Heart right ventricle (tissue), 16 donors: ENCODE results near the gene RAPGEF3. TPM values are rescaled to one million over a fixed set of nuclear protein-coding genes. Genes with fewer than 3 reads are reported as not detected.

Experiments
- ATAC-seq, 8 donors: fragments of 200-7000 bp; cut with Tn5 transposase; one replicate each; pipeline ENCODE4 v1.9.1; 2020; ENCODE audit warnings: mild to moderate bottlenecking in 8 of 8, moderate library complexity in 8 of 8, moderate number of reproducible peaks in 1 of 8
- DNase-seq, 2 donors: peaks; one replicate each; pipeline ENCODE4 v3.0.0-alpha.2; 2020
- H3K27ac ChIP-seq, 10 donors: fragments of 200-600 bp; sonication (generic) in 2 of 10; one replicate each; pipeline versions ENCODE4 v1.5.0 to v1.8.0; 2020 to 2022; ENCODE audit warnings: mild to moderate bottlenecking in 3 of 10
- H3K27me3 ChIP-seq, 7 donors: fragments of 200-600 bp; one replicate each; pipeline ENCODE4 v1.8.0; 2021 to 2022; ENCODE audit warnings: mild to moderate bottlenecking in 2 of 7
- H3K36me3 ChIP-seq, 9 donors: fragments of 200-600 bp; sonication (generic) in 1 of 9; one replicate each; pipeline versions ENCODE4 v1.5.0 to v1.8.0; 2020 to 2022; ENCODE audit warnings: mild to moderate bottlenecking in 2 of 9
- H3K4me1 ChIP-seq, 9 donors: fragments of 200-600 bp; sonication (generic) in 1 of 9; one replicate each; pipeline versions ENCODE4 v1.5.0 to v1.8.0; 2020 to 2022; ENCODE audit warnings: mild to moderate bottlenecking in 4 of 9
- H3K4me3 ChIP-seq, 10 donors: fragments of 200-600 bp; sonication (generic) in 2 of 10; one replicate each; pipeline versions ENCODE4 v1.5.0 to v1.8.0; 2020 to 2022; ENCODE audit warnings: mild to moderate bottlenecking in 7 of 10, moderate library complexity in 2 of 10
- H3K9me3 ChIP-seq, 11 donors: fragments of 200-600 bp in 10 of 11; sonication (generic) in 2 of 11; one replicate each; pipeline versions ENCODE4 v1.5.0 to v1.8.0; 2013 to 2022; ENCODE audit warnings: mild to moderate bottlenecking in 2 of 11, control low read depth in 1 of 11, moderate library complexity in 1 of 11
- WGBS, 2 donors: extraction: QIAGEN DNeasy Blood & Tissue Kit; methylation state at CpG; one replicate each; pipeline ENCODE4 v1.1.7; 2013; ENCODE audit warnings: inconsistent platforms in 1 of 2; 5-methylcytosine and 5-hydroxymethylcytosine counted together
- intact Hi-C, 10 donors: fragments of 100-400 bp; cut with DNase I; formaldehyde crosslinking; loops; one replicate each; pipeline versions ENCODE4 v1.11.1 to v1.14.2; 2022
- polyA plus RNA-seq, 2 donors: library from polyadenylated mRNA; stranded (reverse); fragments of 200-250 nt; gene quantifications; one replicate each; pipeline ENCODE4 v1.2.3, GENCODE V29; 2013
- total RNA-seq, 10 donors: library from RNA; stranded (reverse); fragmentation: NEBNext Ultra II Directional in 3 of 10; extraction: Animal tissue kit (Norgen Biotek cat#: 25700) in 3 of 10; gene quantifications; one replicate each; pipeline versions ENCODE4 v1.2.1 to v1.2.4, GENCODE V29; 2021 to 2023
- TF ChIP-seq, protein P1 (sequence below), 9 donors: fragments of 200-600 bp; sonication (generic) in 2 of 9; IDR thresholded peaks; one replicate each; pipeline versions ENCODE4 v1.5.0 to v1.8.0; 2021 to 2022; ENCODE audit warnings: antibody characterized with exemption in 9 of 9, mild to moderate bottlenecking in 5 of 9, moderate library complexity in 1 of 9
- donor health status: Arrhythmogenic right ventricular cardiomyopathy.
- donor health status: ischemic (EF 13 %, LVEDD 7.1; RV severe dilation, severe dysfunction).
- donor health status: healthy with polysubstance abuse.
- donor health status: DM: no; HTN: yes; CAD: no.
- donor health status: DM: no; HTN: no; CAD: no.
- donor health status: ischemic (EF 25% LVEDD 6.9; RV normal size, moderate dysfunction).
- donor health status: ischemic (EF 25% LVEDD 5.7; RV mildly dilated, moderate dysfunction).
- donor health status: healthy.
- donor health status: DM: yes; HTN: yes; CAD: no.
- donor health status: Ischemic cardiomyopathy.
- donor health status: ischemic (EF 35%, LVEDD 5.7; RV mildly dilated, moderate dysfunction).
- donor health status: nonischemic (EF 11% LVEDD 7.7; RV severe dilation, severe dysfunction).
- donor health status: DM: yes; HTN: yes; CAD: no.
- donor health status: PGD.
- donor health status: ischemic (EF 29% LVEDD 5.4; RV normal size, mild dysfunction).
- donor health status: nonischemic (EF 23%, LVEDD 6.1; RV moderate dilation, normal function).

RAPGEF3 gene
- total and polyA plus RNA-seq, 12 donors = 9.5 to 173 (median 20.1) TPM

GRCh38 chr12:47789141-47789540, 30.5 kb upstream of the RAPGEF3 start:
- intact Hi-C loops = no loop called here
- DNase-seq = peak in 1 of 2 donors; percentile 6
- WGBS, 2 donors = 92 to 94% methylated on average over 5 of the region's 5 CpGs
- TF ChIP-seq, protein P1, sequence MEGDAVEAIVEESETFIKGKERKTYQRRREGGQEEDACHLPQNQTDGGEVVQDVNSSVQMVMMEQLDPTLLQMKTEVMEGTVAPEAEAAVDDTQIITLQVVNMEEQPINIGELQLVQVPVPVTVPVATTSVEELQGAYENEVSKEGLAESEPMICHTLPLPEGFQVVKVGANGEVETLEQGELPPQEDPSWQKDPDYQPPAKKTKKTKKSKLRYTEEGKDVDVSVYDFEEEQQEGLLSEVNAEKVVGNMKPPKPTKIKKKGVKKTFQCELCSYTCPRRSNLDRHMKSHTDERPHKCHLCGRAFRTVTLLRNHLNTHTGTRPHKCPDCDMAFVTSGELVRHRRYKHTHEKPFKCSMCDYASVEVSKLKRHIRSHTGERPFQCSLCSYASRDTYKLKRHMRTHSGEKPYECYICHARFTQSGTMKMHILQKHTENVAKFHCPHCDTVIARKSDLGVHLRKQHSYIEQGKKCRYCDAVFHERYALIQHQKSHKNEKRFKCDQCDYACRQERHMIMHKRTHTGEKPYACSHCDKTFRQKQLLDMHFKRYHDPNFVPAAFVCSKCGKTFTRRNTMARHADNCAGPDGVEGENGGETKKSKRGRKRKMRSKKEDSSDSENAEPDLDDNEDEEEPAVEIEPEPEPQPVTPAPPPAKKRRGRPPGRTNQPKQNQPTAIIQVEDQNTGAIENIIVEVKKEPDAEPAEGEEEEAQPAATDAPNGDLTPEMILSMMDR (IDR thresholded peaks at IDR 0.05) = no peak
- H3K36me3 ChIP-seq = peaks cover 0 to 100% (median 96%) of the 10 kb centered on the region in 9 donors
- ATAC-seq = no peak
- no peaks in the 10 kb centered on the region for H3K27me3 ChIP-seq
- no peak overlapping the region for H3K27ac ChIP-seq
- H3K4me3 ChIP-seq = no peak overlapping the region
- H3K9me3 ChIP-seq = no peaks in the 10 kb centered on the region
- peaks cover 0 to 27% (median 3%) of the 10 kb centered on the region in 9 donors for H3K4me1 ChIP-seq

DNA sequence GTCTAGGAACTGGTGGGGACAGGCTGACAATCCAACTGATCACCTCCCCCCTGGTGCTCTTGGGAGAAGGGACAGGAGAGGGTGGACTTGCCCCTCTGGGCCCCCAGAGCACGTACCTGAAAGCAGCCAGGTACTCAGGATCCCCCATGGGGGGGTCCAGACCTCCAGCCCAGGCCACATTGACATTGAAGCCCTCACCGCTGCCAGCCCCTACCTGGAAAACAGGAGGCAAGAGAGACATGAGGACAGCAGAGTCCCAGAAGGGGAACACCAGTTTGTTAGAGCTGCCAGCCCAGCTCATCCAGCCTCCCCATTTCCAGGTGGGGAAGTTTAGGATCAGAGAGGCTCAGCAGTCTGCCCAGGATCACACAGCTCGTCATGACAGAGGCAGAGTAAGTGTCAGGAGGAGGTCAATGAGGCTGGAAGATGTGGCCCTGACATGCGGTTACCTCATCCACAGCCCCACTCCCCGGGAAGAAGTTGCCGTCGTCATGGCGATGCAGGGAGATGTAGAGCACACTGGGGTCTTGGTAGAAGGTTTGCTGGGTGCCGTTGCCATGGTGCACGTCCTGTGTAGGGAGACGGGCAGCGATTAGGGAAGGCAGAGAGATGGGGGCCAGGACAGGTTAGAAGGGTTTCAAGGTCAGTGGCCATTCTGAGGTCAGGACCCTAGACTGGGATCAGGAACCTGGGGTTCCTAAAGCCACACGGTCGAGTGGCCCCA, 29.1 kb upstream of the RAPGEF3 start:
- 80 to 81% methylated on average over 14 of the region's 14 CpGs for WGBS, 2 donors
- no peak overlapping the region for H3K27ac ChIP-seq
- ATAC-seq (no peak), DNase-seq (peak in 1 of 2 donors; percentile 3)
- intact Hi-C loops = no loop called here
- TF ChIP-seq, protein P1 (IDR thresholded peaks at IDR 0.05) = no peak
- H3K36me3 ChIP-seq = peaks cover 0 to 100% (median 86%) of the 10 kb centered on the region in 9 donors
- no peaks in the 10 kb centered on the region for H3K27me3 ChIP-seq
- peaks cover 0 to 28% (median 3%) of the 10 kb centered on the region in 9 donors for H3K4me1 ChIP-seq
- H3K9me3 ChIP-seq = no peaks in the 10 kb centered on the region
- no peak overlapping the region for H3K4me3 ChIP-seq

DNA sequence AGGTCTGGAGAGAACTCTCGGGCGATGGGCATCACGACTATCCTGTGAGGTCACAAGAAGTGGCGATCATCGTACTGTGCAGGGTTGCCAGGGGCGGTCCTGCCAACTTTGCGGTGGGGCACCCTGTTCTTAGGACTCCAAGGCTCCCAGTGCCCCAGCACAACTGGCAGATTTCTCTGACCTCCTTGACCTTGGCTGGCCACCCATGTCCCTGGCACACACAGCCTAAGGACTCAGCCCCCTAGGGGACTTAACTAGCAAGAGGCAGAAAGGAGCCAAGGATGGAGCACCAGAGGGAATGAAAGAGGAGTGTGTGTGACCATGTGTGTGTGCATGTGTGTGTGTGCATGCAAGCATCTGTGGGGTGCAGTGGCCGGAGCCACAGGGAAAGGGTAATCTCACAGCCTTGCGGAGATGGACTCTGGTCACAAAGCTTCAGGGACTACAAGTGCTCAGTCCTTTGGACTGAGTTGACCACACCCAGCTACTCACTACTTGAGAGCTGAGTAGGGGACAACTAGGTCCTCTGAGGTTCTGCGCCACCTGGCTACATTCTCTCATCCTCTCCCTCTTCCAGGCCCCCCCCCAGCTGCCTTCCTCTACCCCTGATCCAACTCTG, 28.1 kb upstream of the RAPGEF3 start:
- Histone ChIP-seq H3K36me3 (peaks cover 0 to 100% (median 87%) of the 10 kb centered on the region in 9 donors), H3K4me3 (no peak overlapping the region), H3K4me1 (peaks cover 0 to 32% (median 3%) of the 10 kb centered on the region in 9 donors), H3K27me3 (no peaks in the 10 kb centered on the region), H3K27ac (peak overlapping the region in 5 of 10 donors; percentile 20 to 65 (median 25)), H3K9me3 (no peaks in the 10 kb centered on the region)
- TF ChIP-seq, protein P1 (IDR thresholded peaks at IDR 0.05) = no peak
- DNase-seq = peak in 1 of 2 donors; percentile 9
- ATAC-seq = no peak
- WGBS, 2 donors = 92% methylated on average over 10 of the region's 10 CpGs
- intact Hi-C loops = no loop called here

GRCh38 chr12:47785887-47786661, 27.4 kb upstream of the RAPGEF3 start:
- H3K4me1 ChIP-seq = peaks cover 0 to 32% (median 3%) of the 10 kb centered on the region in 9 donors
- DNase-seq (peak in 1 of 2 donors; percentile 14), ATAC-seq (no peak)
- TF ChIP-seq, protein P1 (IDR thresholded peaks at IDR 0.05) = no peak
- intact Hi-C loops = no loop called here
- no peaks in the 10 kb centered on the region for H3K27me3 ChIP-seq
- H3K36me3 ChIP-seq = peaks cover 0 to 100% (median 82%) of the 10 kb centered on the region in 9 donors
- peak overlapping the region in 5 of 10 donors; percentile 20 to 65 (median 25) for H3K27ac ChIP-seq
- H3K9me3 ChIP-seq = no peaks in the 10 kb centered on the region
- H3K4me3 ChIP-seq = no peak overlapping the region
- 69 to 78% methylated on average over 11 of the region's 11 CpGs for WGBS, 2 donors
